GM18870 (cell line): ENCODE measurements around the gene LAMC1.
A peak's percentile ranks its signal among the peaks of the same experiment; 100 is the strongest.
"Not testable (repeated sequence)": the region's sequence is repeated elsewhere in the genome, so short reads cannot be mapped to it uniquely, and the experiment has no call there.

Source experiments
- ATAC-seq: cut with Tn5 transposase; IDR thresholded peaks from one replicate; pipeline ENCODE4 v1.9.1; 2021; ENCODE audit warnings: moderate library complexity; ENCODE audit not compliant: unreplicated experiment

The LAMC1 gene

GRCh38 chr1:183040547-183040971 lies 17.3 kb downstream of the LAMC1 start:
- no peak for ATAC-seq

GRCh38 chr1:183043254-183043653 lies 20.0 kb downstream of the LAMC1 start:
- ATAC-seq: no peak

GRCh38 chr1:183043872-183044854 lies 20.9 kb downstream of the LAMC1 start:
- no peak for ATAC-seq

- no peak for ATAC-seq
Observed at GRCh38 chr1:183044893-183045649, 21.9 kb downstream of the LAMC1 start.

GRCh38 chr1:183048087-183049085 lies 25.2 kb downstream of the LAMC1 start:
- peak; percentile 97 for ATAC-seq

GRCh38 chr1:183051546-183051945 lies 28.3 kb downstream of the LAMC1 start:
- ATAC-seq: no peak

GRCh38 chr1:183052861-183053260 lies 29.6 kb downstream of the LAMC1 start:
- no peak for ATAC-seq

- no peak for ATAC-seq
Observed at GRCh38 chr1:183058851-183059502, 35.8 kb downstream of the LAMC1 start.

GRCh38 chr1:183061194-183061593 lies 38.0 kb downstream of the LAMC1 start:
- no peak for ATAC-seq

GRCh38 chr1:183063349-183063748 lies 40.1 kb downstream of the LAMC1 start:
- ATAC-seq: no peak

GRCh38 chr1:183065168-183065706 lies 42.0 kb downstream of the LAMC1 start:
- no peak for ATAC-seq

GRCh38 chr1:183066432-183066831 lies 43.2 kb downstream of the LAMC1 start:
- ATAC-seq: not testable (repeated sequence)

- ATAC-seq: no peak
Observed at GRCh38 chr1:183069562-183070216, 46.5 kb downstream of the LAMC1 start.

GRCh38 chr1:183070234-183070922 lies 47.2 kb downstream of the LAMC1 start:
- no peak for ATAC-seq

- ATAC-seq: peak; percentile 94
Observed at GRCh38 chr1:183070923-183071618, 47.9 kb downstream of the LAMC1 start.

GRCh38 chr1:183072595-183072994 lies 49.4 kb downstream of the LAMC1 start:
- ATAC-seq: not testable (repeated sequence)

GRCh38 chr1:183073320-183073719 lies 50.1 kb downstream of the LAMC1 start:
- no peak for ATAC-seq

GRCh38 chr1:183074215-183074614 lies 51.0 kb downstream of the LAMC1 start:
- no peak for ATAC-seq
